ENCODE results near the gene BSPRY. TPM values are rescaled to one million over a fixed set of nuclear protein-coding genes. Genes with fewer than 3 reads are reported as not detected.

BSPRY gene
- total RNA-seq, 1 experiment from 2014 or later = 6.4 TPM

DNA sequence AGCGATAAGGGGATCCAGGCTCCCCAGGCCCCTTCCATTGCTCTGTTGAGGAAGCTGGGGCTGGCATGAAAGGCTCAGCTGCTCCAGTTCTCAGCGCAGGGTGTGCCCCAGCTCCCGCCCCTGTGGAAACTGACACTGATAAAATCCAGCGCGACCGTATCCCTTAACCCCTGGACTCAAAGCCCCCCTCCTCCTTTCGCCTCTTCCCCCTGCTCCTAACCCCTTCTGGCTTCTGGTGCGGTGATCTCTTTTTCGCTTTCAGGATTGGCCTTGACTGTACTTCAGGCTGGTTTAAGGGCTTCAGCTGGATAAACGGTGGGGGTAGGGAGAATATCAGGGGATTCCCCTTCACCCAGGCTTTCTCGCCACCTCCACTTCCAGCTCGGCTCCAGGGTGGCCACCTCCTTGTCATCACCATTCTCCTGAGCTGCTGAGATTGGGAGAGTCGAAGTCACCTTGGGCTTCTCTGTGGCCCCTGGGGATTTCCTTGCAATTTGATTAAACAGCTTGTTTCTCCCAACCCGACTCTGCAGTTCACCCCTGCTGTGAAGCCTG, 843 bp downstream of the BSPRY start:
- H3K4me1 Mint-ChIP-seq = peaks cover 19% of the 10 kb centered on the region
- CTCF ChIA-PET = interaction anchor here (0.9 to 3.0 kb wide), 10 partner anchors 10 to 305 kb away, joined by 3 to 16 read pairs (median 4); partner anchors contain the start of genes ALAD, C9orf43, CDC26 and POLE3
- H3K27me3 Mint-ChIP-seq (ENCODE audit: low read depth) = peaks cover 36% of the 10 kb centered on the region
- TF ChIP-seq CBFB (CRISPR knock-in tag; IDR thresholded peaks at IDR 0.05; ENCODE audit: low read depth) = no peak
- no peak for TF ChIP-seq MLX (CRISPR knock-in tag; IDR thresholded peaks at IDR 0.05)
- TF ChIP-seq, protein P1, sequence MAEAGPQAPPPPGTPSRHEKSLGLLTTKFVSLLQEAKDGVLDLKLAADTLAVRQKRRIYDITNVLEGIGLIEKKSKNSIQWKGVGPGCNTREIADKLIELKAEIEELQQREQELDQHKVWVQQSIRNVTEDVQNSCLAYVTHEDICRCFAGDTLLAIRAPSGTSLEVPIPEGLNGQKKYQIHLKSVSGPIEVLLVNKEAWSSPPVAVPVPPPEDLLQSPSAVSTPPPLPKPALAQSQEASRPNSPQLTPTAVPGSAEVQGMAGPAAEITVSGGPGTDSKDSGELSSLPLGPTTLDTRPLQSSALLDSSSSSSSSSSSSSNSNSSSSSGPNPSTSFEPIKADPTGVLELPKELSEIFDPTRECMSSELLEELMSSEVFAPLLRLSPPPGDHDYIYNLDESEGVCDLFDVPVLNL (CRISPR knock-in tag; IDR thresholded peaks at IDR 0.05; ENCODE audit: borderline replicate concordance, low read depth) = no peak
- TF ChIP-seq, protein P2, sequence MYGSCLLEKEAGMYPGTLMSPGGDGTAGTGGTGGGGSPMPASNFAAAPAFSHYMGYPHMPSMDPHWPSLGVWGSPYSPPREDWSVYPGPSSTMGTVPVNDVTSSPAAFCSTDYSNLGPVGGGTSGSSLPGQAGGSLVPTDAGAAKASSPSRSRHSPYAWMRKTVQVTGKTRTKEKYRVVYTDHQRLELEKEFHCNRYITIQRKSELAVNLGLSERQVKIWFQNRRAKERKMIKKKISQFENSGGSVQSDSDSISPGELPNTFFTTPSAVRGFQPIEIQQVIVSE (CRISPR knock-in tag; IDR thresholded peaks at IDR 0.05; ENCODE audit: borderline replicate concordance) = no peak
- TF ChIP-seq ZMAT4 (CRISPR knock-in tag; IDR thresholded peaks at IDR 0.05) = no peak
- TF ChIP-seq, protein P3, sequence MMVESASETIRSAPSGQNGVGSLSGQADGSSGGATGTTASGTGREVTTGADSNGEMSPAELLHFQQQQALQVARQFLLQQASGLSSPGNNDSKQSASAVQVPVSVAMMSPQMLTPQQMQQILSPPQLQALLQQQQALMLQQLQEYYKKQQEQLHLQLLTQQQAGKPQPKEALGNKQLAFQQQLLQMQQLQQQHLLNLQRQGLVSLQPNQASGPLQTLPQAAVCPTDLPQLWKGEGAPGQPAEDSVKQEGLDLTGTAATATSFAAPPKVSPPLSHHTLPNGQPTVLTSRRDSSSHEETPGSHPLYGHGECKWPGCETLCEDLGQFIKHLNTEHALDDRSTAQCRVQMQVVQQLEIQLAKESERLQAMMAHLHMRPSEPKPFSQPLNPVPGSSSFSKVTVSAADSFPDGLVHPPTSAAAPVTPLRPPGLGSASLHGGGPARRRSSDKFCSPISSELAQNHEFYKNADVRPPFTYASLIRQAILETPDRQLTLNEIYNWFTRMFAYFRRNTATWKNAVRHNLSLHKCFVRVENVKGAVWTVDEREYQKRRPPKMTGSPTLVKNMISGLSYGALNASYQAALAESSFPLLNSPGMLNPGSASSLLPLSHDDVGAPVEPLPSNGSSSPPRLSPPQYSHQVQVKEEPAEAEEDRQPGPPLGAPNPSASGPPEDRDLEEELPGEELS (CRISPR knock-in tag; IDR thresholded peaks at IDR 0.05) = no peak
- no peak for TF ChIP-seq ZNF671 (CRISPR knock-in tag; IDR thresholded peaks at IDR 0.05)
- TF ChIP-seq TEAD1 (CRISPR knock-in tag; IDR thresholded peaks at IDR 0.05) = no peak
- TF ChIP-seq ATF1 (CRISPR knock-in tag; IDR thresholded peaks at IDR 0.05) = no peak
- no peak for TF ChIP-seq ETV6 (CRISPR knock-in tag; IDR thresholded peaks at IDR 0.05)
- no peak for TF ChIP-seq CREM (CRISPR knock-in tag; IDR thresholded peaks at IDR 0.05)
- no peak for TF ChIP-seq ARID4B (CRISPR knock-in tag; IDR thresholded peaks at IDR 0.05; ENCODE audit: borderline replicate concordance)
- no peak for TF ChIP-seq HMGXB4 (CRISPR knock-in tag; IDR thresholded peaks at IDR 0.05)
- POLR2A ChIA-PET = interaction anchor here (0.6 to 1.5 kb wide), 4 partner anchors 10 to 61 kb away, joined by 3 to 15 read pairs (median 4); partner anchors contain the start of genes HDHD3 and WDR31
- peak overlapping the region; percentile 83 for H3K4me3 Mint-ChIP-seq
- no peaks in the 10 kb centered on the region for H3K9me3 Mint-ChIP-seq
- DNase-seq (ENCODE audit: low spot score) (no peak), ATAC-seq (no peak)
- no peaks in the 10 kb centered on the region for H3K36me3 Mint-ChIP-seq
- H3K27ac Mint-ChIP-seq = no peak overlapping the region

Data from WTC11 (cell line).